ENCODE data around the gene CTNNAL1. TPM values are rescaled to one million over a fixed set of nuclear protein-coding genes. Genes with fewer than 3 reads are reported as not detected.

The CTNNAL1 gene
- polyA plus RNA-seq, 1 donor (not counting 4 experiments of a cell fraction or from before 2014, with no cell fraction given) = 112 TPM

GRCh38 chr9:108980893-108981292 lies 32.4 kb downstream of the CTNNAL1 start:
- no peak overlapping the region for H2AFZ ChIP-seq (ENCODE audit: control insufficient read depth, low read length)
- H3K27ac ChIP-seq (ENCODE audit: control insufficient read depth, insufficient read depth, low read length) = no peak overlapping the region
- DNase-seq (ENCODE audit: low read depth, low spot score) (no peak), FAIRE-seq (no peak)
- H3K9me3 ChIP-seq (ENCODE audit: control insufficient read depth, low read depth, low read length) = no peaks in the 10 kb centered on the region
- no peak for TF ChIP-seq CTCF (optimal IDR thresholded peaks at IDR 0.05 in 1 of 3, IDR thresholded peaks at IDR 0.05 in 1 of 3, conservative IDR thresholded peaks at IDR 0.05 in 1 of 3; ENCODE audit: extremely low read depth in 1 of 3, insufficient read depth in 2 of 3, low read length in 3 of 3)
- no peak for TF ChIP-seq EZH2 (IDR thresholded peaks at IDR 0.05; ENCODE audit: low read length)
- H3K27me3 ChIP-seq (ENCODE audit: control insufficient read depth, extremely low read depth, insufficient read depth, low read length) = no peaks in the 10 kb centered on the region
- dilution Hi-C loops (cut with MboI; ENCODE audit: extremely low pct_ligation_motif_present, low sequenced_read_pairs) = no loop called here
- no peak overlapping the region for H3K4me3 ChIP-seq (ENCODE audit: control insufficient read depth in 2 of 3, extremely low read depth in 1 of 3, insufficient read depth in 2 of 3, low read depth in 1 of 3, low read length in 3 of 3)
- H3K4me2 ChIP-seq (ENCODE audit: control insufficient read depth, extremely low read depth, insufficient read depth, low read depth, low read length) = no peak overlapping the region
- peaks cover 4% of the 10 kb centered on the region for H3K79me2 ChIP-seq (ENCODE audit: control insufficient read depth, insufficient read depth, low read length)
- H3K9me1 ChIP-seq (ENCODE audit: control insufficient read depth, extremely low read depth, insufficient read depth, low read length) = peaks cover 2% of the 10 kb centered on the region
- peaks cover 4 to 26% of the 10 kb centered on the region in 2 experiments for H3K36me3 ChIP-seq (ENCODE audit: control insufficient read depth in 2 of 2, extremely low read depth in 1 of 2, insufficient read depth in 2 of 2, low read length in 2 of 2)
- no peaks in the 10 kb centered on the region for H4K20me1 ChIP-seq (ENCODE audit: control insufficient read depth, extremely low read depth, insufficient read depth, low read length)
- H3K4me1 ChIP-seq (ENCODE audit: control insufficient read depth, extremely low read depth, insufficient read depth, low read length) = peaks cover 13% of the 10 kb centered on the region
- no peak overlapping the region for H3K9ac ChIP-seq (ENCODE audit: control insufficient read depth, extremely low read depth, insufficient read depth, low read length)

GRCh38 chr9:108978205-108978604 lies 35.1 kb downstream of the CTNNAL1 start:
- no peak overlapping the region for H2AFZ ChIP-seq (ENCODE audit: control insufficient read depth, low read length)
- H3K9ac ChIP-seq (ENCODE audit: control insufficient read depth, extremely low read depth, insufficient read depth, low read length) = no peak overlapping the region
- no peaks in the 10 kb centered on the region for H3K79me2 ChIP-seq (ENCODE audit: control insufficient read depth, insufficient read depth, low read length)
- H3K9me3 ChIP-seq (ENCODE audit: control insufficient read depth, low read depth, low read length) = no peaks in the 10 kb centered on the region
- no peaks in the 10 kb centered on the region for H3K4me1 ChIP-seq (ENCODE audit: control insufficient read depth, extremely low read depth, insufficient read depth, low read length)
- dilution Hi-C loops (cut with MboI; ENCODE audit: extremely low pct_ligation_motif_present, low sequenced_read_pairs) = no loop called here
- peaks cover 8 to 32% of the 10 kb centered on the region in 2 experiments for H3K36me3 ChIP-seq (ENCODE audit: control insufficient read depth in 2 of 2, extremely low read depth in 1 of 2, insufficient read depth in 2 of 2, low read length in 2 of 2)
- TF ChIP-seq EZH2 (IDR thresholded peaks at IDR 0.05; ENCODE audit: low read length) = no peak
- no peak for TF ChIP-seq CTCF (optimal IDR thresholded peaks at IDR 0.05 in 1 of 3, IDR thresholded peaks at IDR 0.05 in 1 of 3, conservative IDR thresholded peaks at IDR 0.05 in 1 of 3; ENCODE audit: extremely low read depth in 1 of 3, insufficient read depth in 2 of 3, low read length in 3 of 3)
- H4K20me1 ChIP-seq (ENCODE audit: control insufficient read depth, extremely low read depth, insufficient read depth, low read length) = no peaks in the 10 kb centered on the region
- no peak overlapping the region for H3K4me3 ChIP-seq (ENCODE audit: control insufficient read depth in 2 of 3, extremely low read depth in 1 of 3, insufficient read depth in 2 of 3, low read depth in 1 of 3, low read length in 3 of 3)
- no peak for FAIRE-seq
- no peak overlapping the region for H3K4me2 ChIP-seq (ENCODE audit: control insufficient read depth, extremely low read depth, insufficient read depth, low read depth, low read length)
- H3K27me3 ChIP-seq (ENCODE audit: control insufficient read depth, extremely low read depth, insufficient read depth, low read length) = no peaks in the 10 kb centered on the region
- H3K27ac ChIP-seq (ENCODE audit: control insufficient read depth, insufficient read depth, low read length) = no peak overlapping the region
- DNase-seq (ENCODE audit: low read depth, low spot score) = no peak
- no peaks in the 10 kb centered on the region for H3K9me1 ChIP-seq (ENCODE audit: control insufficient read depth, extremely low read depth, insufficient read depth, low read length)
